ENCODE data around the gene FAF1.

The FAF1 gene

GRCh38 chr1:50426108-50426700 lies 533.9 kb downstream of the FAF1 start:
- TF ChIP-seq, protein P1, sequence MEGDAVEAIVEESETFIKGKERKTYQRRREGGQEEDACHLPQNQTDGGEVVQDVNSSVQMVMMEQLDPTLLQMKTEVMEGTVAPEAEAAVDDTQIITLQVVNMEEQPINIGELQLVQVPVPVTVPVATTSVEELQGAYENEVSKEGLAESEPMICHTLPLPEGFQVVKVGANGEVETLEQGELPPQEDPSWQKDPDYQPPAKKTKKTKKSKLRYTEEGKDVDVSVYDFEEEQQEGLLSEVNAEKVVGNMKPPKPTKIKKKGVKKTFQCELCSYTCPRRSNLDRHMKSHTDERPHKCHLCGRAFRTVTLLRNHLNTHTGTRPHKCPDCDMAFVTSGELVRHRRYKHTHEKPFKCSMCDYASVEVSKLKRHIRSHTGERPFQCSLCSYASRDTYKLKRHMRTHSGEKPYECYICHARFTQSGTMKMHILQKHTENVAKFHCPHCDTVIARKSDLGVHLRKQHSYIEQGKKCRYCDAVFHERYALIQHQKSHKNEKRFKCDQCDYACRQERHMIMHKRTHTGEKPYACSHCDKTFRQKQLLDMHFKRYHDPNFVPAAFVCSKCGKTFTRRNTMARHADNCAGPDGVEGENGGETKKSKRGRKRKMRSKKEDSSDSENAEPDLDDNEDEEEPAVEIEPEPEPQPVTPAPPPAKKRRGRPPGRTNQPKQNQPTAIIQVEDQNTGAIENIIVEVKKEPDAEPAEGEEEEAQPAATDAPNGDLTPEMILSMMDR (IDR thresholded peaks at IDR 0.05; ENCODE audit: low read depth, low read length) = no peak
- no peak for TF ChIP-seq EZH2phosphoT487 (IDR thresholded peaks at IDR 0.05; ENCODE audit: low read depth)
- Histone ChIP-seq H3K4me2 (ENCODE audit: low read length) (no peak overlapping the region), H3K4me3 (ENCODE audit: low read length) (no peak overlapping the region), H3K27me3 (ENCODE audit: low read depth, low read length) (no peaks in the 10 kb centered on the region), H3K9me3 (ENCODE audit: insufficient read depth, low read length) (no peaks in the 10 kb centered on the region), H3K36me3 (replicated peaks; ENCODE audit: low read depth, low read length) (no peaks in the 10 kb centered on the region), H3K9ac (ENCODE audit: low read length) (no peak overlapping the region), H4K20me1 (ENCODE audit: insufficient read depth, low read length) (no peaks in the 10 kb centered on the region), H3K4me1 (ENCODE audit: low read length) (no peaks in the 10 kb centered on the region), H3K79me2 (ENCODE audit: low read length) (no peaks in the 10 kb centered on the region), H3K27ac (ENCODE audit: low read length) (no peak overlapping the region), H2AFZ (ENCODE audit: low read depth, low read length) (no peak overlapping the region)

DNA sequence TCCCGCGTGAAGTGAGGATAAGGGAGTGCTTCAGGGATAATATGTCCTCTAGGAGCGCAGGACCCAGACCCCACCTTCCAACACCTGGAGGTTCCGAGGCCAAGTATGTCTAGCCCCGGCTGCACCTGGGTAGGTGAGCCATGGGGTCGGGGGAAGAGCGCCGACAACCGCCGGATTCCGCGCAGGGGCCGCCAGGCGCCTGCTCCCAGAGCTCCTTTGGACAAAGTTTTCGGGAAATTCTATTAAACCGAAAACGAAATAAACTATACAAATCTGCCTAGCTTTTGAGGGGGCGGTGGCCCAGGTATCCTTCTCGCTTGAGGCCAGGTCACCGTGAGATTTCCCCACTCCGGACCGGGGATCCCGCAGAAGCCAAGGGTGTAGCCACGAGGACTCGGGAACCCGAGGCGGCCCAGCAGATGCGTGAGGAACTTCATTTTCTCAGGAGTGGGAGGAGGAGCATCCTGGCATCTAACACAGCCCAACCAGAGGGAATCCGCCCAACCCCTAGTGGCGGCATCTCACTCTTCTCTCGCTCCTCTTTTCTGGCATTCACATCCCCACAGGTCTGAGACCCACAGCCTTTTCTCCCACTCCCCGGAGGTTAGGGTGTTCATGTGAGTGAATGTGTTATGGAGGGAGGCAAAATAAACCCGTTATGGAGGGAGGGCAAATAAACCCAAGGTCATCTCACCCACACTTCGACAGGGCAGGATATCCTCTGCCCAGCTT lies 534.5 kb downstream of the FAF1 start:
- H3K4me2 ChIP-seq (ENCODE audit: low read length) = no peak overlapping the region
- H3K4me3 ChIP-seq (ENCODE audit: low read length) = no peak overlapping the region
- H3K9me3 ChIP-seq (ENCODE audit: insufficient read depth, low read length) = no peaks in the 10 kb centered on the region
- H3K9ac ChIP-seq (ENCODE audit: low read length) = no peak overlapping the region
- no peaks in the 10 kb centered on the region for H4K20me1 ChIP-seq (ENCODE audit: insufficient read depth, low read length)
- no peak overlapping the region for H2AFZ ChIP-seq (ENCODE audit: low read depth, low read length)
- no peaks in the 10 kb centered on the region for H3K4me1 ChIP-seq (ENCODE audit: low read length)
- H3K79me2 ChIP-seq (ENCODE audit: low read length) = no peaks in the 10 kb centered on the region
- TF ChIP-seq EZH2phosphoT487 (IDR thresholded peaks at IDR 0.05; ENCODE audit: low read depth) = no peak
- TF ChIP-seq, protein P1 (IDR thresholded peaks at IDR 0.05; ENCODE audit: low read depth, low read length) = no peak
- no peaks in the 10 kb centered on the region for H3K27me3 ChIP-seq (ENCODE audit: low read depth, low read length)
- no peaks in the 10 kb centered on the region for H3K36me3 ChIP-seq (replicated peaks; ENCODE audit: low read depth, low read length)
- H3K27ac ChIP-seq (ENCODE audit: low read length) = no peak overlapping the region

DNA sequence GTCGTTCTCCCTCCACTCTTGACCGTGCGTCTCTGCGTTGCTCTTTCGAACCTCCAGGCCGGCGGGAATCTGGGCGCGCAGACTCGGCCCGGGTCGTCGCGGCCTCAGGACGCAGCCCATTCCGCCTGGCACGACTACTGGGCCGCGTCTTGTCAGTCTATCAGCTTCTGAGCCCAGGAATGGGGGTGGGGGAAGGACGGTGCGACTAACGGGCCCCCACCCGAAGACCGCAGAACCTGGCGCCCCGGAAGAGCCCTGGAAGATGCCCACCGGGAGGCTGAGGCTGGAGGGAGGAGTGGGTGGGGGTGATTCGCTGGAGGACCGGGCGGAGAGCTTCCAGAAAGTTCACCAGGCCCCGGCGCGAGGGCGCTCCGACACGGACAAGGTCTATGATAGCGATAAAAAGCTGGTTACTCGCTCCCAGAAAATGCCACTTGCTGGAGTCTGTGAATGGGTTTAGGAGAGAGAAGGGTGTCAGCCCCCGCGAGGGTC lies 535.1 kb downstream of the FAF1 start:
- Histone ChIP-seq H4K20me1 (ENCODE audit: insufficient read depth, low read length) (no peaks in the 10 kb centered on the region), H3K4me2 (ENCODE audit: low read length) (no peak overlapping the region), H3K79me2 (ENCODE audit: low read length) (no peaks in the 10 kb centered on the region), H3K9me3 (ENCODE audit: insufficient read depth, low read length) (no peaks in the 10 kb centered on the region), H3K27ac (ENCODE audit: low read length) (no peak overlapping the region), H3K4me3 (ENCODE audit: low read length) (no peak overlapping the region), H3K36me3 (replicated peaks; ENCODE audit: low read depth, low read length) (no peaks in the 10 kb centered on the region), H3K4me1 (ENCODE audit: low read length) (no peaks in the 10 kb centered on the region), H2AFZ (ENCODE audit: low read depth, low read length) (no peak overlapping the region), H3K9ac (ENCODE audit: low read length) (no peak overlapping the region), H3K27me3 (ENCODE audit: low read depth, low read length) (no peaks in the 10 kb centered on the region)
- TF ChIP-seq EZH2phosphoT487 (IDR thresholded peaks at IDR 0.05; ENCODE audit: low read depth) = no peak
- TF ChIP-seq, protein P1 (IDR thresholded peaks at IDR 0.05; ENCODE audit: low read depth, low read length) = no peak

DNA sequence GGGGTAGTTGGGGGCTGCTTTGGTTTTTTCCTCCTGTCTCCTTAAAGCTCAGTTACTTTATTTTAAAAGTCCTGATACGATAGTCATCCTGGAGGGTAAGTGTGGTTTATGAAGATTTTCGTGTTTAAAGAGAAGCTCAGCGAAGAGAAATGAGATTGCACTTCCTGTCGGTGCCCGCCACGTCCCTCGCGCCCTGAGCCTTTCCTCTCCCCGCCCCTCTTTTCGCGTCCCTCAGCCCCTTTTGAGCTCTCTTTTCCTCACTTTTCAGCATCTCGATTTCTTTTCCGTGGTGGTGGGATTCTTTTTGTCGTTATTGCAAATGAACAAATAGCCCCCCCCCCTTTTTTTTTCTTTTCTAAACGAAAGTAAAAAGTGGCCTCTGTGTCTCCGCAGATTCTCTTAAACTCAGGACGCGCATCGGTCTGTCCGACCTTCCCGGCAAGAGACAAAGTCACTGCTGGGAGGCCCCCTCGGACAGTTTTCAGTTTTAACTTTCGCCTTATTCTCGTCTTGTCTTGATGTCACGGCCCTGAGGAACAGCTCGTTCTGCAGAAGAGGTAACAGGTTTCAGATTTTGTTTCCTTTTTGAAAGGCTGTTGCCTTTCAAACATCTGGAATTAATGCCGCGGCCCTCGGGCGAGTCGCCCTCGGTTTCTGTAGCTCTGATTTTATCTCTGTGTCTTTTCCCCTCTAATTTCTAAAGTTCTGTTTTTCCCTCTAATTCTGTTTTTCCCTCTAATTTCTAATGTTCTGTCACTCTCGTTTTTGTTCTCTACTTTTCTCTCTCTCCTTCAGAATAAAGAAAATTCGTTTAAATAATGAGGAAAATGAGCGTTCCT lies 535.8 kb downstream of the FAF1 start:
- no peak for TF ChIP-seq EZH2phosphoT487 (IDR thresholded peaks at IDR 0.05; ENCODE audit: low read depth)
- TF ChIP-seq, protein P1 (IDR thresholded peaks at IDR 0.05; ENCODE audit: low read depth, low read length) = no peak
- Histone ChIP-seq H3K79me2 (ENCODE audit: low read length) (no peaks in the 10 kb centered on the region), H3K9me3 (ENCODE audit: insufficient read depth, low read length) (no peaks in the 10 kb centered on the region), H3K4me3 (ENCODE audit: low read length) (no peak overlapping the region), H3K27me3 (ENCODE audit: low read depth, low read length) (no peaks in the 10 kb centered on the region), H3K4me2 (ENCODE audit: low read length) (no peak overlapping the region), H3K36me3 (replicated peaks; ENCODE audit: low read depth, low read length) (no peaks in the 10 kb centered on the region), H3K9ac (ENCODE audit: low read length) (no peak overlapping the region), H3K4me1 (ENCODE audit: low read length) (no peaks in the 10 kb centered on the region), H3K27ac (ENCODE audit: low read length) (no peak overlapping the region), H4K20me1 (ENCODE audit: insufficient read depth, low read length) (no peaks in the 10 kb centered on the region), H2AFZ (ENCODE audit: low read depth, low read length) (no peak overlapping the region)

Measured in OCI-LY3 (cell line).